HEK293 (cell line): ENCODE data around the gene ZFAND2B.
"Not testable (repeated sequence)": the region's sequence is repeated elsewhere in the genome, so short reads cannot be mapped to it uniquely, and the experiment has no call there.

Experiments used
- CTCF ChIA-PET: fragments of 350-600 bp; formaldehyde crosslinking; extraction: SDS; loops from one replicate; lab custom pipeline; 2021; ENCODE audit warnings: antibody characterized with exemption; lab: Yijun Ruan, JAX
- POLR2A ChIA-PET: fragments of 300-600 bp; formaldehyde crosslinking; extraction: SDS; loops from one replicate; lab custom pipeline; 2020; ENCODE audit warnings: antibody characterized with exemption, inconsistent platforms; lab: Yijun Ruan, JAX
- H3K27ac ChIP-seq: fragments of 200-500 bp; sonication (Bioruptor generic); 2 replicates; pipeline ENCODE4 v1.5.1; 2014; ENCODE audit warnings: low read depth, low read length, control low read depth, inconsistent platforms; ENCODE audit errors: extremely low read depth
- H3K36me3 ChIP-seq, 2 experiments: fragments of 200-500 bp in 1 of 2; sonication (Bioruptor generic) in 1 of 2; 1 replicate in 1 of 2; 2 replicates in 1 of 2; pipeline ENCODE4 v1.5.1; 2014 to 2017; ENCODE audit warnings: inconsistent platforms in 2 of 2, low read length in 2 of 2; ENCODE audit not compliant: control insufficient read depth in 2 of 2, insufficient read depth in 1 of 2
- H3K4me1 ChIP-seq: fragments of 200-500 bp; sonication (Bioruptor generic); 2 replicates; pipeline ENCODE4 v1.5.1; 2014; ENCODE audit warnings: mild to moderate bottlenecking, low read length, inconsistent platforms; ENCODE audit not compliant: control insufficient read depth, insufficient read depth
- H3K4me3 ChIP-seq: 2 replicates; pipeline ENCODE4 v1.5.1; 2011; ENCODE audit warnings: low read depth, mild to moderate bottlenecking, control low read depth, low read length, moderate library complexity
- H3K9me3 ChIP-seq: fragments of 200-500 bp; sonication (Bioruptor generic); 2 replicates; pipeline ENCODE4 v1.5.1; 2014; ENCODE audit warnings: low read depth, low read length, inconsistent platforms; ENCODE audit not compliant: control insufficient read depth, insufficient read depth
- BCL11B ChIP-seq: fragments of 450-650 bp; formaldehyde crosslinking; IDR thresholded peaks from 2 replicates; pipeline ENCODE4 v1.5.1; 2016; ENCODE audit warnings: low read depth, missing biosample characterization, missing genetic modification characterization
- FEZF1 ChIP-seq: fragments of 450-650 bp; formaldehyde crosslinking; IDR thresholded peaks from 2 replicates; pipeline ENCODE4 v1.5.1; 2016; ENCODE audit warnings: missing biosample characterization, missing genetic modification characterization
- GLIS1 ChIP-seq: fragments of 450-650 bp; formaldehyde crosslinking; IDR thresholded peaks from 2 replicates; pipeline ENCODE4 v1.5.1; 2016; ENCODE audit warnings: missing biosample characterization, missing genetic modification characterization
- HIC1 ChIP-seq: fragments of 450-650 bp; formaldehyde crosslinking; IDR thresholded peaks from 2 replicates; pipeline ENCODE4 v1.5.1; 2016; ENCODE audit warnings: missing biosample characterization, missing genetic modification characterization
- MZF1 ChIP-seq: fragments of 450-650 bp; formaldehyde crosslinking; IDR thresholded peaks from 2 replicates; pipeline ENCODE4 v1.5.1; 2017; ENCODE audit warnings: missing biosample characterization, missing genetic modification characterization, borderline replicate concordance
- OSR2 ChIP-seq: fragments of 450-650 bp; formaldehyde crosslinking; IDR thresholded peaks from 2 replicates; pipeline ENCODE4 v1.5.1; 2016; ENCODE audit warnings: missing biosample characterization, missing genetic modification characterization
- SP2 ChIP-seq: fragments of 450-650 bp; formaldehyde crosslinking; IDR thresholded peaks from 2 replicates; pipeline ENCODE4 v1.5.1; 2016; ENCODE audit warnings: missing biosample characterization, missing genetic modification characterization
- SP7 ChIP-seq: fragments of 450-650 bp; formaldehyde crosslinking; IDR thresholded peaks from 2 replicates; pipeline ENCODE4 v1.5.1; 2016; ENCODE audit warnings: missing biosample characterization, missing genetic modification characterization
- ZBTB17 ChIP-seq: fragments of 450-650 bp; formaldehyde crosslinking; IDR thresholded peaks from 2 replicates; pipeline ENCODE4 v1.5.1; 2016; ENCODE audit warnings: missing biosample characterization, missing genetic modification characterization
- ZBTB8A ChIP-seq: fragments of 450-650 bp; formaldehyde crosslinking; IDR thresholded peaks from 2 replicates; pipeline ENCODE4 v1.5.1; 2016; ENCODE audit warnings: missing biosample characterization, missing genetic modification characterization
- ZEB2 ChIP-seq: fragments of 450-650 bp; formaldehyde crosslinking; IDR thresholded peaks from 2 replicates; pipeline ENCODE4 v1.5.1; 2016; ENCODE audit warnings: missing biosample characterization, missing genetic modification characterization
- ZIC2 ChIP-seq: fragments of 450-650 bp; formaldehyde crosslinking; IDR thresholded peaks from 2 replicates; pipeline ENCODE4 v1.5.1; 2016; ENCODE audit warnings: missing biosample characterization, missing genetic modification characterization
- ZNF10 ChIP-seq: fragments of 450-650 bp; formaldehyde crosslinking; IDR thresholded peaks from 2 replicates; pipeline ENCODE4 v1.5.1; 2017; ENCODE audit warnings: missing biosample characterization, missing genetic modification characterization
- ZNF18 ChIP-seq: fragments of 450-650 bp; formaldehyde crosslinking; IDR thresholded peaks from 2 replicates; pipeline ENCODE4 v1.5.1; 2016; ENCODE audit warnings: missing biosample characterization, missing genetic modification characterization
- ZNF2 ChIP-seq: fragments of 450-650 bp; formaldehyde crosslinking; IDR thresholded peaks from 2 replicates; pipeline ENCODE4 v1.5.1; 2016; ENCODE audit warnings: missing biosample characterization, missing genetic modification characterization
- ZNF341 ChIP-seq: fragments of 450-650 bp; formaldehyde crosslinking; IDR thresholded peaks from 2 replicates; pipeline ENCODE4; 2016; ENCODE audit warnings: low read depth, missing biosample characterization, missing genetic modification characterization
- ZNF423 ChIP-seq: fragments of 450-650 bp; formaldehyde crosslinking; IDR thresholded peaks from 2 replicates; pipeline ENCODE4 v1.5.1; 2016; ENCODE audit warnings: missing biosample characterization, missing genetic modification characterization
- ZNF449 ChIP-seq: fragments of 450-650 bp; formaldehyde crosslinking; IDR thresholded peaks from 2 replicates; pipeline ENCODE4 v1.5.1; 2017; ENCODE audit warnings: missing biosample characterization, mild to moderate bottlenecking, missing genetic modification characterization, moderate library complexity
- ZNF501 ChIP-seq: fragments of 450-650 bp; formaldehyde crosslinking; IDR thresholded peaks from 2 replicates; pipeline ENCODE4 v1.5.1; 2016; ENCODE audit warnings: missing biosample characterization, missing genetic modification characterization
- ZNF558 ChIP-seq: fragments of 450-650 bp; formaldehyde crosslinking; IDR thresholded peaks from 2 replicates; pipeline ENCODE4 v1.5.1; 2016; ENCODE audit warnings: missing biosample characterization, missing genetic modification characterization
- ZNF561 ChIP-seq: fragments of 450-650 bp; IDR thresholded peaks from 2 replicates; pipeline ENCODE4 v1.5.1; 2018; ENCODE audit warnings: missing biosample characterization, missing genetic modification characterization, borderline replicate concordance
- ZNF596 ChIP-seq: fragments of 450-650 bp; IDR thresholded peaks from 2 replicates; pipeline ENCODE4 v1.5.0; 2018; ENCODE audit warnings: missing biosample characterization, mild to moderate bottlenecking, missing genetic modification characterization, moderate library complexity
- ZNF600 ChIP-seq: fragments of 450-650 bp; formaldehyde crosslinking; IDR thresholded peaks from 2 replicates; pipeline ENCODE4 v1.5.1; 2016; ENCODE audit warnings: missing biosample characterization, missing genetic modification characterization
- ZNF629 ChIP-seq: fragments of 450-650 bp; formaldehyde crosslinking; IDR thresholded peaks from 2 replicates; pipeline ENCODE4 v1.5.1; 2017; ENCODE audit warnings: missing biosample characterization, missing genetic modification characterization
- ZNF660 ChIP-seq: fragments of 450-650 bp; IDR thresholded peaks from 2 replicates; pipeline ENCODE4 v1.5.1; 2018; ENCODE audit warnings: missing biosample characterization, mild to moderate bottlenecking, missing genetic modification characterization
- ZNF692 ChIP-seq: fragments of 450-650 bp; formaldehyde crosslinking; IDR thresholded peaks from 2 replicates; pipeline ENCODE4 v1.5.1; 2016; ENCODE audit warnings: missing biosample characterization, missing genetic modification characterization
- ZNF843 ChIP-seq: fragments of 450-650 bp; formaldehyde crosslinking; IDR thresholded peaks from 2 replicates; pipeline ENCODE4 v1.5.1; 2016; ENCODE audit warnings: missing biosample characterization, missing genetic modification characterization
- ZSCAN30 ChIP-seq: fragments of 450-650 bp; IDR thresholded peaks from 2 replicates; pipeline ENCODE4 v1.5.1; 2018; ENCODE audit warnings: missing biosample characterization, mild to moderate bottlenecking, missing genetic modification characterization, moderate library complexity
- TF ChIP-seq, protein P1 (sequence below): fragments of 450-650 bp; IDR thresholded peaks from 2 replicates; pipeline ENCODE4 v1.5.1; 2018; ENCODE audit warnings: missing biosample characterization, mild to moderate bottlenecking, missing genetic modification characterization

ZFAND2B gene

GRCh38 chr2:219200502-219201326, 5.9 kb upstream of the ZFAND2B start:
- H3K36me3 ChIP-seq, H3K4me1 ChIP-seq, CTCF ChIA-PET, H3K9me3 ChIP-seq, H3K27ac ChIP-seq, H3K4me3 ChIP-seq: not testable (repeated sequence)
- POLR2A ChIA-PET, result interaction anchor here (1.3 kb wide), 1 partner anchor 24 kb away, joined by 4 read pairs; the partner anchor contains the start of gene CNPPD1
- TF ChIP-seq ZSCAN30 (peak; percentile 83), SP2 (tag by site-specific recombination) (peak; percentile 40), ZNF18 (tag by site-specific recombination) (peak; percentile 62), ZIC2 (peak; percentile 71), ZNF423 (tag by site-specific recombination) (peak; percentile 27; the same call in 1 of the 2 replicates), BCL11B (tag by site-specific recombination) (peak; percentile 42; the same call in 1 of the 2 replicates), HIC1 (0 out of 2 replicates have a peak, but pooled peaks have one; percentile 24), ZNF341 (tag by site-specific recombination) (peak; percentile 69), ZNF501 (tag by site-specific recombination) (peak; percentile 81; the same call in 1 of the 2 replicates), ZNF561 (tag by site-specific recombination) (peak; percentile 79; the same call in 1 of the 2 replicates), ZEB2 (peak; percentile 57; the same call in 1 of the 2 replicates), FEZF1 (tag by site-specific recombination) (peak; percentile 94), GLIS1 (tag by site-specific recombination) (peak; percentile 20; the same call in 1 of the 2 replicates), ZNF600 (tag by site-specific recombination) (peak; percentile 25; the same call in 1 of the 2 replicates), ZNF660 (0 out of 2 replicates have a peak, but pooled peaks have one; percentile 63), ZBTB8A (tag by site-specific recombination) (peak; percentile 43; the same call in 1 of the 2 replicates), ZNF558 (tag by site-specific recombination) (peak; percentile 53; the same call in 1 of the 2 replicates), ZNF692 (tag by site-specific recombination) (0 out of 2 replicates have a peak, but pooled peaks have one; percentile 19), OSR2 (peak; percentile 79), ZNF629 (peak; percentile 36), ZNF2 (tag by site-specific recombination) (peak; percentile 50; the same call in 1 of the 2 replicates), SP7 (tag by site-specific recombination) (peak; percentile 53), ZNF449 (tag by site-specific recombination) (peak; percentile 54; the same call in 1 of the 2 replicates), ZBTB17 (tag by site-specific recombination) (peak; percentile 58), ZNF843 (tag by site-specific recombination) (0 out of 2 replicates have a peak, but pooled peaks have one; percentile 44), MZF1 (tag by site-specific recombination) (0 out of 2 replicates have a peak, but pooled peaks have one; percentile 46), ZNF10 (tag by site-specific recombination) (0 out of 2 replicates have a peak, but pooled peaks have one; percentile 21), ZNF596 (tag by site-specific recombination) (peak; percentile 54; the same call in 1 of the 2 replicates)
- TF ChIP-seq, protein P1, sequence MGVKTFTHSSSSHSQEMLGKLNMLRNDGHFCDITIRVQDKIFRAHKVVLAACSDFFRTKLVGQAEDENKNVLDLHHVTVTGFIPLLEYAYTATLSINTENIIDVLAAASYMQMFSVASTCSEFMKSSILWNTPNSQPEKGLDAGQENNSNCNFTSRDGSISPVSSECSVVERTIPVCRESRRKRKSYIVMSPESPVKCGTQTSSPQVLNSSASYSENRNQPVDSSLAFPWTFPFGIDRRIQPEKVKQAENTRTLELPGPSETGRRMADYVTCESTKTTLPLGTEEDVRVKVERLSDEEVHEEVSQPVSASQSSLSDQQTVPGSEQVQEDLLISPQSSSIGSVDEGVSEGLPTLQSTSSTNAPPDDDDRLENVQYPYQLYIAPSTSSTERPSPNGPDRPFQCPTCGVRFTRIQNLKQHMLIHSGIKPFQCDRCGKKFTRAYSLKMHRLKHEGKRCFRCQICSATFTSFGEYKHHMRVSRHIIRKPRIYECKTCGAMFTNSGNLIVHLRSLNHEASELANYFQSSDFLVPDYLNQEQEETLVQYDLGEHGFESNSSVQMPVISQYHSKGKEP (tag by site-specific recombination), result peak; percentile 45; the same call in 1 of the 2 replicates
